ENCODE measurements around the gene DPP9.
A peak's percentile ranks its signal among the peaks of the same experiment; 100 is the strongest.

DPP9 gene

GRCh38 chr19:4723595-4724514 lies at the start of gene DPP9:
Gene DPP9, minus strand, starts transcription at chr19:4723842. Its CDS starts 3,936 bp downstream, at chr19:4719906.
- in situ Hi-C loops (cut with HindIII; ENCODE audit: low pct_unique_long_range_greater_than_20kb, low sequenced_read_pairs) = no loop called here
- TF ChIP-seq JUND (IDR thresholded peaks at IDR 0.05; ENCODE audit: low read depth) = no peak
- DNase-seq (ENCODE audit: low read depth in 1 of 2, low spot score in 1 of 2) = peak; percentile 97 to 98

GRCh38 chr19:4773047-4773640 lies 49.5 kb upstream of the DPP9 start:
- no peak for TF ChIP-seq JUND (IDR thresholded peaks at IDR 0.05; ENCODE audit: low read depth)
- in situ Hi-C loops (cut with HindIII; ENCODE audit: low pct_unique_long_range_greater_than_20kb, low sequenced_read_pairs) = no loop called here
- no peak for DNase-seq (ENCODE audit: low read depth in 1 of 2, low spot score in 1 of 2)

GRCh38 chr19:4772566-4772965 lies 48.9 kb upstream of the DPP9 start:
- TF ChIP-seq JUND (IDR thresholded peaks at IDR 0.05; ENCODE audit: low read depth) = no peak
- DNase-seq (ENCODE audit: low read depth in 1 of 2, low spot score in 1 of 2) = no peak
- in situ Hi-C loops (cut with HindIII; ENCODE audit: low pct_unique_long_range_greater_than_20kb, low sequenced_read_pairs) = no loop called here

GRCh38 chr19:4768934-4769777 lies 45.5 kb upstream of the DPP9 start:
- peak; percentile 52 to 92 for DNase-seq (ENCODE audit: low read depth in 1 of 2, low spot score in 1 of 2)
- in situ Hi-C loops (cut with HindIII; ENCODE audit: low pct_unique_long_range_greater_than_20kb, low sequenced_read_pairs) = no loop called here
- TF ChIP-seq JUND (IDR thresholded peaks at IDR 0.05; ENCODE audit: low read depth) = no peak

- no peak for DNase-seq (ENCODE audit: low read depth in 1 of 2, low spot score in 1 of 2)
- no peak for TF ChIP-seq JUND (IDR thresholded peaks at IDR 0.05; ENCODE audit: low read depth)
- in situ Hi-C loops (cut with HindIII; ENCODE audit: low pct_unique_long_range_greater_than_20kb, low sequenced_read_pairs) = no loop called here
Observed at GRCh38 chr19:4764393-4764660, 40.7 kb upstream of the DPP9 start.

GRCh38 chr19:4763021-4763420 lies 39.4 kb upstream of the DPP9 start:
- no peak for DNase-seq (ENCODE audit: low read depth in 1 of 2, low spot score in 1 of 2)
- in situ Hi-C loops (cut with HindIII; ENCODE audit: low pct_unique_long_range_greater_than_20kb, low sequenced_read_pairs) = no loop called here
- no peak for TF ChIP-seq JUND (IDR thresholded peaks at IDR 0.05; ENCODE audit: low read depth)

GRCh38 chr19:4760285-4760650 lies 36.6 kb upstream of the DPP9 start:
- DNase-seq (ENCODE audit: low read depth in 1 of 2, low spot score in 1 of 2) = no peak
- TF ChIP-seq JUND (IDR thresholded peaks at IDR 0.05; ENCODE audit: low read depth) = no peak
- in situ Hi-C loops (cut with HindIII; ENCODE audit: low pct_unique_long_range_greater_than_20kb, low sequenced_read_pairs) = no loop called here

- TF ChIP-seq JUND (IDR thresholded peaks at IDR 0.05; ENCODE audit: low read depth) = no peak
- DNase-seq (ENCODE audit: low read depth in 1 of 2, low spot score in 1 of 2) = peak; percentile 85 to 94
- in situ Hi-C loops (cut with HindIII; ENCODE audit: low pct_unique_long_range_greater_than_20kb, low sequenced_read_pairs) = no loop called here
Observed at GRCh38 chr19:4759388-4760284, 36.0 kb upstream of the DPP9 start.

- in situ Hi-C loops (cut with HindIII; ENCODE audit: low pct_unique_long_range_greater_than_20kb, low sequenced_read_pairs) = no loop called here
- no peak for DNase-seq (ENCODE audit: low read depth in 1 of 2, low spot score in 1 of 2)
- TF ChIP-seq JUND (IDR thresholded peaks at IDR 0.05; ENCODE audit: low read depth) = no peak
Observed at GRCh38 chr19:4758659-4759058, 35.0 kb upstream of the DPP9 start.

- DNase-seq (ENCODE audit: low read depth in 1 of 2, low spot score in 1 of 2) = no peak
- TF ChIP-seq JUND (IDR thresholded peaks at IDR 0.05; ENCODE audit: low read depth) = no peak
Observed at GRCh38 chr19:4758082-4758481, 34.4 kb upstream of the DPP9 start.

GRCh38 chr19:4755459-4755858 lies 31.8 kb upstream of the DPP9 start:
- no peak for TF ChIP-seq JUND (IDR thresholded peaks at IDR 0.05; ENCODE audit: low read depth)
- DNase-seq (ENCODE audit: low read depth in 1 of 2, low spot score in 1 of 2) = no peak
- in situ Hi-C loops (cut with HindIII; ENCODE audit: low pct_unique_long_range_greater_than_20kb, low sequenced_read_pairs) = no loop called here

More at GRCh38 chr19:4758082-4758481, 34.4 kb upstream of the DPP9 start:
- in situ Hi-C loops (cut with HindIII; ENCODE audit: low pct_unique_long_range_greater_than_20kb, low sequenced_read_pairs) = no loop called here

GRCh38 chr19:4754248-4754647 lies 30.6 kb upstream of the DPP9 start:
- TF ChIP-seq JUND (IDR thresholded peaks at IDR 0.05; ENCODE audit: low read depth) = no peak
- no peak for DNase-seq (ENCODE audit: low read depth in 1 of 2, low spot score in 1 of 2)
- in situ Hi-C loops (cut with HindIII; ENCODE audit: low pct_unique_long_range_greater_than_20kb, low sequenced_read_pairs) = no loop called here
